GM23248 (cell line): ENCODE measurements around the gene RNU1-4. TPM values are rescaled to one million over a fixed set of nuclear protein-coding genes. Genes with fewer than 3 reads are reported as not detected.
"Not testable (repeated sequence)": the region's sequence is repeated elsewhere in the genome, so short reads cannot be mapped to it uniquely, and the experiment has no call there.

Source experiments
- DNase-seq: peaks from one replicate; pipeline ENCODE4 v3.0.0-alpha.2; 2015
- H2AFZ ChIP-seq: fragments of 200-600 bp; sonication (generic); 2 replicates; pipeline ENCODE4 v1.6.1; 2016; ENCODE audit warnings: antibody characterized with exemption
- H3F3A ChIP-seq: fragments of 200-600 bp; sonication (generic); 2 replicates; pipeline ENCODE4 v1.6.1; 2016; ENCODE audit warnings: mild to moderate bottlenecking, antibody characterized with exemption, mixed run types; ENCODE audit not compliant: insufficient read depth
- H3K27ac ChIP-seq: fragments of 200-600 bp; sonication (generic); 2 replicates; pipeline ENCODE4 v1.5.1; 2016; ENCODE audit warnings: mild to moderate bottlenecking
- H3K27me3 ChIP-seq: fragments of 200-600 bp; sonication (generic); replicated peaks from 2 replicates; pipeline ENCODE4 v1.6.1; 2016; ENCODE audit warnings: mild to moderate bottlenecking; ENCODE audit not compliant: insufficient read depth
- H3K36me3 ChIP-seq: fragments of 200-600 bp; sonication (generic); 2 replicates; pipeline ENCODE4 v1.6.1; 2016; ENCODE audit warnings: low read depth, mild to moderate bottlenecking
- H3K4me1 ChIP-seq: fragments of 200-600 bp; sonication (generic); 2 replicates; pipeline ENCODE4 v1.6.1; 2016; ENCODE audit warnings: mild to moderate bottlenecking; ENCODE audit not compliant: insufficient read depth
- H3K4me2 ChIP-seq: fragments of 200-600 bp; sonication (generic); one replicate; pipeline ENCODE4 v1.6.1; 2016; ENCODE audit warnings: mild to moderate bottlenecking; ENCODE audit not compliant: unreplicated experiment
- H3K4me3 ChIP-seq: fragments of 200-600 bp; sonication (generic); 2 replicates; pipeline ENCODE4 v1.5.1; 2016; ENCODE audit warnings: mild to moderate bottlenecking
- H3K79me2 ChIP-seq: fragments of 200-600 bp; sonication (generic); 2 replicates; pipeline ENCODE4 v1.6.1; 2016; ENCODE audit warnings: mild to moderate bottlenecking; ENCODE audit not compliant: insufficient read depth
- H3K9ac ChIP-seq: fragments of 200-600 bp; sonication (generic); 2 replicates; pipeline ENCODE4 v1.6.1; 2016; ENCODE audit warnings: mild to moderate bottlenecking
- H3K9me2 ChIP-seq: fragments of 200-600 bp; sonication (generic); 2 replicates; pipeline ENCODE4 v1.6.1; 2016; ENCODE audit warnings: mixed run types, mild to moderate bottlenecking, moderate library complexity; ENCODE audit not compliant: insufficient read depth
- H3K9me3 ChIP-seq: fragments of 200-600 bp; sonication (generic); one replicate; pipeline ENCODE4 v1.6.1; 2017; ENCODE audit warnings: low read depth
- H4K20me1 ChIP-seq: fragments of 200-600 bp; sonication (generic); 2 replicates; pipeline ENCODE4 v1.6.0; 2016; ENCODE audit not compliant: insufficient read depth
- WGBS, 2 experiments: methylation state at CpG; one replicate each; pipeline ENCODE4 v1.1.6; 2015 to 2017; ENCODE audit warnings: low lambda C conversion rate in 2 of 2, low coverage in 1 of 2; ENCODE audit errors: missing lambda C conversion rate in 2 of 2; 5-methylcytosine and 5-hydroxymethylcytosine counted together
- in situ Hi-C: fragments of 300-500 bp; cut with MboI; formaldehyde crosslinking; loops from 2 replicates; pipeline ENCODE4 v1.15.0; 2020
- polyA plus RNA-seq: library from polyadenylated mRNA; unstranded; fragments of >200 nt; fragmentation: Nextera tagmentation; extraction: Ambion mirVana; gene quantifications from 2 replicates; pipeline ENCODE4 v1.2.1, GENCODE V29; 2016
- total RNA-seq: library from RNA; depleted of rRNA; stranded (reverse); fragments of >200 nt; shearing (Covaris generic); gene quantifications from 2 replicates; pipeline ENCODE4 v1.2.3, GENCODE V29; 2014

The RNU1-4 gene
- total and polyA plus RNA-seq, 2 experiments from 2014 or later = not detected

DNA sequence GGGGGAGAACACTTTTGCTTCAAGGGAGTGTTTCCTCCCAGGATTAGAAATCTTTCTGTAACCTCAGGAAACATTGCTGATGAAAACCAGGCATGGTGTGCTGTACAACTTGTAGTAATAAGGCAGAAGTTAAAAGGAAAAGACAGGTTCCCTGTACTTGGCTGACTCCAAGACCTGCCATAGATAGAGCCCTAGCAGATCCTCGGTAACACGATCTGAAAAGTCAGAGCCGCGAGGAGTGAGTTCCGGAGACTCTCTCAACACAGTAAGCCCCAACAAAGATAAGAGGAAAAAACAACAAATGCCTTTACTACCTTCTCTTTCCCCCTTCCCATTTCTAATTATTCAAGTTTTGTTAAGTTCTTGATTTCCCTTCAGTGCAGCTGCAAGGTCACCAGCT lies 7.3 kb downstream of the RNU1-4 start:
- H3K27ac ChIP-seq, H3K9me3 ChIP-seq, H3K4me1 ChIP-seq, H3K4me2 ChIP-seq, H3K36me3 ChIP-seq, in situ Hi-C loops, DNase-seq, H4K20me1 ChIP-seq, H3K9me2 ChIP-seq, H3K79me2 ChIP-seq, H3F3A ChIP-seq, H3K27me3 ChIP-seq, H2AFZ ChIP-seq, H3K4me3 ChIP-seq, H3K9ac ChIP-seq: not testable (repeated sequence)
- 81 to 92% methylated on average over 4 to 5 of the region's 5 CpGs for WGBS, 2 experiments

DNA sequence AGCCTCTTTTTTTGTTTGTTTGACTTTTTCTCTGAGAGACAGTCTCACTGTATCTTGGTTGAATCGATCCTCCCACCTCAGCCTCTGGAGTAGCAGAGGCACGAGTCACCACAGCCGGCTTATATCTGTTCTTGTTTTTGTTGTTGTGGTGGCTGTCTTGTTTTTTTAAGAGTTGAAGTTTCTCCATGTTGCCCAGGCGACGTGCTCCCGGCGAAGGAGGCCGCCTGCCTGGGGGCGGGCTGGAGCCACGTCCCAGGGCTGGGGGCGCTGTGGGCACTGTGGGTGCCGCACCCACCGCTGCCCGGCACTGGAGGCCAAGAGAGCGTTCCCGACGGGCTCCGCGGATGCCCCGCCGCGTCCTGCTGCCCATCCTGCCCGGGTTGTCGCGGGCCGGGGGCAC lies 8.4 kb downstream of the RNU1-4 start:
- in situ Hi-C loops, H4K20me1 ChIP-seq, H2AFZ ChIP-seq, H3F3A ChIP-seq, H3K79me2 ChIP-seq, H3K4me1 ChIP-seq, H3K4me3 ChIP-seq, H3K9ac ChIP-seq, H3K36me3 ChIP-seq, H3K27ac ChIP-seq, H3K4me2 ChIP-seq, H3K9me2 ChIP-seq, DNase-seq, H3K27me3 ChIP-seq, H3K9me3 ChIP-seq: not testable (repeated sequence)
- 77% methylated on average over 17 to 18 of the region's 26 CpGs for WGBS, 2 experiments

DNA sequence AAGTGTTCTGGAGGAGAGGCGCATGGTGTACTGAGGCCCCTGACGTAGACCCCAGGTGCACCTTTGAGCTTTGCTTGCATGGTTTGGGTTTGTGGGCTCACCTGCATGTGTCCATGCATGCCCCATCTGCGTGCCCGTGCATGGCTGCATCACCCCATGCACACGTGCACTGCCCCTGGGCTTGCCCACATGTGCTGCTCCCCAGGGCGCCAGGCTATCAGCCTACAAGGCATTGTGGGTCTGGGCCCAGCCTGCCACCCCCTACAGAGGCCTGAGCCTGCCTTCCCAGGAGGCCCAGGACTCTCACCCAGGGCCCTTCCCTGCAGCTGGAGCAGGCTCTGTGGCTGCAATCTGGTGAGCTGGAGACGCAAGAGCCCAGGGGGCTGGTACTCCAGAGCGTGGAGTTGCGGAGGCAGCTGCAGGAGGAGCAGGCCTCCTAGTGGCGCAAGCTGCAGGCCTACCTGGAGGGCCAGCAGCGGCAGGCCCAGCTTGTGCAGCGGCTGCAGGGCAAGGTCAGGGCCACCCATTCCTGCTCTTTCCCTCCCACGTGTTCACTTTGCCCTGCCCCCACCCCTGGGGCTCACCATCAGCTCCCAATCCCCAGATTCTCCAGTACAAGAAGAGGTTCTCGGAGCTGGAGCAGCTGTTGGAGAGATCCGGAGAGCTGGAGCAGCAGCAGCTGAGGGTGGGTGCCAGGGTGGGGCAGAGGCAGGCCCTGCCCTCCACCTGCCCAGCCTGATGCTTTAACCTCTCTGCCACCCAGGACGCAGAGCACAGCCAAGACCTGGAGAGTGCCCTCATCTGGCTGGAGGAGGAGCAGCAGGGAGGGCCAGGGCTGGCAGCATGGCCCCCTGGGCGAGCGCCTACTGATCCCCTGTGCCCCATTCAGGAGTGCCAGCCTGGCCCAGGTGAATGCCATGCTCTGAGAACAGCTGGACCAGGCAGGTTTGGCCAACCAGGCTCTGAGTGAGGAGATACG lies 9.9 kb downstream of the RNU1-4 start:
- in situ Hi-C loops, H3K27ac ChIP-seq, H3K27me3 ChIP-seq, H4K20me1 ChIP-seq, H3K9ac ChIP-seq, H3K79me2 ChIP-seq, H2AFZ ChIP-seq, H3K4me1 ChIP-seq, H3K9me2 ChIP-seq, H3F3A ChIP-seq, DNase-seq, H3K9me3 ChIP-seq, H3K36me3 ChIP-seq, H3K4me2 ChIP-seq, H3K4me3 ChIP-seq: not testable (repeated sequence)
- 48 to 62% methylated on average over 3 of the region's 19 CpGs for WGBS, 2 experiments

DNA sequence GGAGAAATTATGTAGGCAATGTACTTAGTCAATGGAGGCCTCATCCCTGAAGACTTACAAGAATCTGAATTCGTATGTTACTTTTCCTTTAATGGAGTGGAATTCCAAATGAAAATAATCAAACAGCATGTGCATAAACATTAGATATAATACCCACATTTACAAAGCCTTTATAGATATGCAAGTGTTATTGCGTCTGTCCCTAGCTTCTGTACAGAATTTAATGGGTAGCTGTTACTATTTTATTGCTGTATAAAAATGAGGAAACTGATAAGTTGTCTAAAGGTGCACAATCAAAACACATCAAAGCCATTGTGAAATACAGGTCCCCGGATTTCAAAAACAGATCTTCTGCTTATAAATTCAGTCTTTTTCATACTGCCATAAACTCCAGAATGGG lies 12.5 kb downstream of the RNU1-4 start:
- no CpG with 5 or more reads among the region's 3 CpGs for WGBS, 2 experiments

DNA sequence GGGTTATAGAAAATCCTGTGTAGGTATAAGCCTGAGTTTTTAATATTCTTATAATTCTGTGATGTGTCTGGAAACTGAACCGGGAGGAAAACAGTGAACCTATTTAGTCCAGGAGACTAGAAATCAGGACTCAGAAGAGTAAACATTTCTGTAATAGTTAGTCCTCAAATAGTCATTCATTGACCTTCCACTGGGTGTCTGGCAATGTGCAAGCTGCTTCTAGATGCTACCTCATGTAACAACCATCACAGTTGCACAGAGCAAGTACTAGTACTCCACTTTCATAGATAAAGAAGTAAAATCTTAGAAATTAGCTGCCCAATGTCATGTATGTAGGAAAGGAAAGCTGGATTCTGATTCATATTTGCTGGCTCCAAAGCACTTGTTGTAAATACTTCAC lies 15.1 kb downstream of the RNU1-4 start:
- H3F3A ChIP-seq, H3K4me1 ChIP-seq, H3K36me3 ChIP-seq, in situ Hi-C loops, H2AFZ ChIP-seq, H3K4me2 ChIP-seq, H4K20me1 ChIP-seq, DNase-seq, H3K9me2 ChIP-seq, H3K9ac ChIP-seq, H3K27ac ChIP-seq, H3K4me3 ChIP-seq, H3K9me3 ChIP-seq, H3K79me2 ChIP-seq: not testable (repeated sequence)
- peaks cover 14% of the 10 kb centered on the region for H3K27me3 ChIP-seq
- WGBS, 2 experiments = 33 to 43% methylated on average over 1 of the region's 1 CpG

More for the DNA sequence above, 12.5 kb downstream of the RNU1-4 start:
- H3K9ac ChIP-seq, H3K9me3 ChIP-seq, DNase-seq, H4K20me1 ChIP-seq, H2AFZ ChIP-seq, in situ Hi-C loops, H3F3A ChIP-seq, H3K4me1 ChIP-seq, H3K79me2 ChIP-seq, H3K4me2 ChIP-seq, H3K4me3 ChIP-seq, H3K27ac ChIP-seq, H3K27me3 ChIP-seq, H3K9me2 ChIP-seq, H3K36me3 ChIP-seq: not testable (repeated sequence)

DNA sequence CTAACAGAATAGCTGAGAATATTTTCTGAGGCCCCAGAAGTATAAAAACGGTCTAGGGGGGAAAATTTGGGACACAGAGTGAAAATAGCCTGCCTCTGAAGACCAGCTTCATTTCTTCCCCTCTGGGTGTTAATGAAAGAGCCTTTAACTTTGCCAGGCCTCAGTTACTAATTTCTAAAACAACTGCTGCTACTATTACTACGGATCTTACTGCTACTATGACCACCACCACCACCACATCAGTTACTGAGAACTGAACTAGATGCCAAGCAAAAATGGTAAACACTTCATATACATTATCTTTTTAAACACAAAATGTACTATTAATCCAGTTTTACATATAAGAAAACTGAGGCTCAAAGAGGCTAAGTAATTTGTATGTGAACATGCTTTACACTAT lies 15.6 kb downstream of the RNU1-4 start:
- H4K20me1 ChIP-seq, H3K4me3 ChIP-seq, H3K27ac ChIP-seq, H3K9ac ChIP-seq, H3K9me3 ChIP-seq, H3K36me3 ChIP-seq, DNase-seq, H3K4me2 ChIP-seq, in situ Hi-C loops, H2AFZ ChIP-seq, H3K4me1 ChIP-seq, H3F3A ChIP-seq, H3K9me2 ChIP-seq, H3K79me2 ChIP-seq: not testable (repeated sequence)
- H3K27me3 ChIP-seq = peaks cover 14% of the 10 kb centered on the region
- WGBS, 2 experiments = 51 to 61% methylated on average over 2 of the region's 2 CpGs

DNA sequence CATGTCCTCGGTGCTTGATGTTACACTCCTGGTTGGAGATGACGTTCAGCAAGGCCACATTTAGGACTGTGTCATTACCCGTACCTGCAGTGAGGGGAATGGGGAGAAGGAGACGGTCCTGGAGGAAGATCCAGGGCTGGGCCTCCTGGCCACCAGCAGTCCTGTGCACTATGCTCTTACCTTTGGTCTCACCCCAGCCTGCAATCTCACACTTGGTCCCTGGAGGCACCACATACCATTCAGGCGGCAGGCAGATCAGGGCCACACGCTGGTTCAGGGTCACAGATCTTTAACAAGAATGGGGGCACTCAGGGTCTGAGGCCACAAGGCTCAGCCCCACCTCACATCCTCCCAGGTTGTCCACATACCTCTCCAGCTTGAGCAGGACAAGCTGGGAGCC lies 17.3 kb downstream of the RNU1-4 start:
- H3K4me1 ChIP-seq, in situ Hi-C loops, DNase-seq, H3K27ac ChIP-seq, H3K36me3 ChIP-seq, H3F3A ChIP-seq, H4K20me1 ChIP-seq, H3K4me3 ChIP-seq, H2AFZ ChIP-seq, H3K9ac ChIP-seq, H3K9me3 ChIP-seq, H3K9me2 ChIP-seq, H3K4me2 ChIP-seq, H3K79me2 ChIP-seq: not testable (repeated sequence)
- peaks cover 14% of the 10 kb centered on the region for H3K27me3 ChIP-seq
- WGBS, 2 experiments = 82 to 86% methylated on average over 2 to 3 of the region's 6 CpGs
